Chondrocyte (in vitro differentiated cells): ENCODE results near the gene TNFRSF1B. TPM values are rescaled to one million over a fixed set of nuclear protein-coding genes. Genes with fewer than 3 reads are reported as not detected.

Source experiments
- DNase-seq: peaks from one replicate; pipeline ENCODE4 v3.0.0; 2021; ENCODE audit warnings: mixed read lengths, low spot score
- H3K27ac Mint-ChIP-seq: one replicate; pipeline ENCODE4 v1.8.0; 2021; ENCODE audit warnings: mild to moderate bottlenecking, moderate library complexity, mixed read lengths; ENCODE audit not compliant: unreplicated experiment
- H3K27me3 Mint-ChIP-seq: 2 replicates; pipeline ENCODE4 v1.8.0; 2021; ENCODE audit warnings: low read depth, mixed read lengths
- H3K36me3 Mint-ChIP-seq: 2 replicates; pipeline ENCODE4 v1.8.0; 2021; ENCODE audit warnings: low read depth, mixed read lengths
- H3K4me1 Mint-ChIP-seq: 2 replicates; pipeline ENCODE4 v1.8.0; 2021; ENCODE audit warnings: low read depth, mild to moderate bottlenecking, mixed read lengths
- H3K4me3 Mint-ChIP-seq: one replicate; pipeline ENCODE4 v1.8.0; 2021; ENCODE audit warnings: mild to moderate bottlenecking, moderate library complexity, mixed read lengths; ENCODE audit not compliant: unreplicated experiment
- H3K9me3 Mint-ChIP-seq: 2 replicates; pipeline ENCODE4 v1.8.0; 2021; ENCODE audit warnings: low read depth, mixed read lengths
- total RNA-seq: library from RNA; stranded (reverse); gene quantifications from 3 replicates; pipeline ENCODE4 v1.2.1, GENCODE V29; 2021
- TF ChIP-seq, protein P1 (sequence below): fragments of 200-600 bp; sonication (generic); IDR thresholded peaks from 2 replicates; pipeline ENCODE4 v1.5.0; 2021; ENCODE audit warnings: antibody characterized with exemption, mild to moderate bottlenecking, moderate library complexity

TNFRSF1B gene
- total RNA-seq, 1 donor from 2014 or later, result 0.22 TPM

DNA sequence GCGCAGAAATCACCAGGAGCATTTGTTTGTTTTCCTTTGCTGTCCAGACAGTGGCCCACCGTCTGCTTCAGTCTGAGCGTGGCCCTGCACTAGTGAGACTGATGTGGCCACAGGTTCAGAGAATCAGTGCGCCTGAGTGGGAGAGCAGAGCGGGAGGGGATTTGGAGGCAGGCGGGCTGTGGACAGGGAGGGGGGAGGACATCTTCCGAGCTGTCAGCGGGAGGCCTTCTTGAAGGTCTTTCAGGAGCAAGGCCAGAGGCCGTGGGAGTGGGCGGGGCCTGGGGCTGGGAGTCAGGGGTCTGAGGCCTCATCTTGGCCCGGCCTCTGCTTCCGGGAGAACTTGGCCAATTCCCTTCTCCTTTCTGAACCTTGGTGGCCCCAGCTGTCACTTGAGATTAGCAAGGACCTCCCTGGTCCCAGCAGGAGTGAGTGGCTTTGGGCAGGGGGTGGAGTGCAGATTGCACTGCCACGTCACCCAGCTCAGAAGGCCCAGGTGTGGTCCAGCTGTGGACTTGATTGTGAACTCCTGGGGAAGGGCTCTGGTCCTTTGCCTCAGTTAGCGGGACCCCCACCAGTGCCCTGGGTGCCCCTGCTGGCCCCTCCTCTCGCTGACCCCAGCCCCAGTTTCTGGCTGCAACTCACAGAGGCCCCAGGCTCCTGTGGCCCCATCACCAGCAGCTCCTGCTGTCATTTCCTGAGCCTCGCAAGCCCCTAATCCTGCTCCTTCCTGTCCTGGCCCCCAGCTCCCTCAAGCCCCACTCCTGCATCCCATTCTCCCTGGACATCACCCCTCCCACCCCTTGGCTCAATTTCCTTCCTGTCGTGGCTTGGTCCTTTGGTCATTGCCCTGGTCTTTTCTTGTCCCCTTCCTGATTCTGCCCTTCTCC is 8.4 kb downstream of the TNFRSF1B start:
- TF ChIP-seq, protein P1, sequence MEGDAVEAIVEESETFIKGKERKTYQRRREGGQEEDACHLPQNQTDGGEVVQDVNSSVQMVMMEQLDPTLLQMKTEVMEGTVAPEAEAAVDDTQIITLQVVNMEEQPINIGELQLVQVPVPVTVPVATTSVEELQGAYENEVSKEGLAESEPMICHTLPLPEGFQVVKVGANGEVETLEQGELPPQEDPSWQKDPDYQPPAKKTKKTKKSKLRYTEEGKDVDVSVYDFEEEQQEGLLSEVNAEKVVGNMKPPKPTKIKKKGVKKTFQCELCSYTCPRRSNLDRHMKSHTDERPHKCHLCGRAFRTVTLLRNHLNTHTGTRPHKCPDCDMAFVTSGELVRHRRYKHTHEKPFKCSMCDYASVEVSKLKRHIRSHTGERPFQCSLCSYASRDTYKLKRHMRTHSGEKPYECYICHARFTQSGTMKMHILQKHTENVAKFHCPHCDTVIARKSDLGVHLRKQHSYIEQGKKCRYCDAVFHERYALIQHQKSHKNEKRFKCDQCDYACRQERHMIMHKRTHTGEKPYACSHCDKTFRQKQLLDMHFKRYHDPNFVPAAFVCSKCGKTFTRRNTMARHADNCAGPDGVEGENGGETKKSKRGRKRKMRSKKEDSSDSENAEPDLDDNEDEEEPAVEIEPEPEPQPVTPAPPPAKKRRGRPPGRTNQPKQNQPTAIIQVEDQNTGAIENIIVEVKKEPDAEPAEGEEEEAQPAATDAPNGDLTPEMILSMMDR, result no peak
- DNase-seq, result no peak
- Mint-ChIP-seq H3K4me3 (no peak overlapping the region), H3K27ac (no peak overlapping the region), H3K9me3 (no peaks in the 10 kb centered on the region), H3K36me3 (peaks cover 2% of the 10 kb centered on the region), H3K4me1 (peaks cover 15% of the 10 kb centered on the region), H3K27me3 (peaks cover 1% of the 10 kb centered on the region)

DNA sequence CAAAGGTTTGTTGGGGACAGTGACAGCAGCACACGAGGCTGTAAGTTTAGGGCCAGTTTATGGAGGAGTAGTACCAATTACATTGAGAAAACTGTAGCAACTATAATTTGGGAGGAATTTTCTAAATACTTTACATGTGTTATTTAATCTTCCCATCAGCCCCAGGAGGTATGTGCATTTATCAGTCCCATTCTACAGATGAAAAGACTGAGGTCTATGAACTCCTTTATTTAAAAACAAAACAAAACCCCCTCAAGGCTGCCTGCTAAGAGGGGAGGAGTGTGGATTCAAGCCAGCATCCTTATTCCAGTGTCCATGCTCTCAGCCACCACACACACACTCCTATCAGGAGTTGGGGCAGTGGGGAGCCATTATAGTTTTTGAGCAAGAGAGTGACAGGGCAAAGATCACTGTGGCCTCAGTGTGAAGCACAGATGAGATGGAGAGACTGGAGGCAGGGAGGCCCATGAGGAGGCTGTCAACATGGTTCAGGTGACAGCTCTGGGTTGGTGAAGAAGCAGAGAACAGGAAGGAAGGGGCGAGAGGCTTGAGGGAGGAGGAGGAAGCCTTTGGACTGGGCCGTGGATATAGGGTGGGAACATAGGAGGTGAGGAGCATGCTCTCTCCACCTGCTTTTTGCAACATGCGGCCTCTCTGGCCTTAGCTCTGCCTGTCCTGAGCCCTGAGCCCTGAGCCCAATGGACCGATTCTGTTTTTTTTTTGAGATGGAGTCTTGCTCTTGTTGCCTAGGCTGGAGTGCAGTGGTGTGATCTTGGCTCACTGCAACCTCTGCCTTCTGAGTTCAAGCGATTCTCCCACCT is 9.7 kb downstream of the TNFRSF1B start:
- H3K9me3 Mint-ChIP-seq, result no peaks in the 10 kb centered on the region
- H3K4me3 Mint-ChIP-seq, result no peak overlapping the region
- DNase-seq, result no peak
- no peak overlapping the region for H3K27ac Mint-ChIP-seq
- no peaks in the 10 kb centered on the region for H3K36me3 Mint-ChIP-seq
- H3K4me1 Mint-ChIP-seq, result peaks cover 15% of the 10 kb centered on the region
- TF ChIP-seq, protein P1, result no peak
- H3K27me3 Mint-ChIP-seq, result peaks cover 1% of the 10 kb centered on the region

DNA sequence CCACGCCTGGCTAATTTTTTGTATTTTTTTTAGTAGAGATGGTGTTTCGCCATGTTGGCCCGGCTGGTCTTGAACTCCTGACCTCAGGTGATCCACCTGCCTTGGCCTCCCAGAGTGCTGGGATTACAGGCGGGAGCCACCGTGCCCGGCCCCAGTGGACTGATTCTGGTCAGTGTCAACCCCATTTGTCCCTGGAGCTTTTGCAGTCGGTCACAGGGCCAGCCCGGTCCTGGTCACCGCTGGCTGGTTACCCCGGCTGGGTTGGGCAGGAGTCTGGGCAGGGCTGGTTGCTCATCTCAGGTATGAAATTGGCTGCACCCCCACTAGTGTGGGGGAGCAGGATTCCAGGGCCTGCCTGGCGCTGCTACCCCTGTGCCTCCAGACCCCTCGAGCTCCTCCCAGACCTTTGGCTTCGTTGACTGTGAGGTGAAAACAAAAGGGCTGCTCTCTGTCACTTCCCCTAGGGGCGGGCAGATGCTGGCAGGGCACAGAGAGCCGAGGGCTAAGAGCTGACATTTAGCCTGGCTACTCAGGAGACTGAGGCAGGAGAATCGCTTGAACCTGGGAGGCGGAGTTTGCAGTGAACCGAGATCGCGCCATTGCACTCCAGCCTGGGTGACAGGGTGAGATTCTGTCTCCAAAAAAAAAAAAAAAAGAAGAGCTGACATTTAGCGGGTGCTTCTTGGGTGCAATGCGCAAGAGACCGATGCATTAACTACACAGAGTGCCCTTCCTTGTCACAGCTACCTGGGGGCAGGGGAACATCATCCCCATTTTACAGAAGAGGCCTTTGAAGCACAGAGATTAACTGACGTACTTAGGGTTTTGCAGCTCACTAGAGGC is 10.6 kb downstream of the TNFRSF1B start:
- no peak for DNase-seq
- H3K4me3 Mint-ChIP-seq, result no peak overlapping the region
- H3K9me3 Mint-ChIP-seq, result no peaks in the 10 kb centered on the region
- TF ChIP-seq, protein P1, result no peak
- H3K4me1 Mint-ChIP-seq, result peaks cover 15% of the 10 kb centered on the region
- peaks cover 1% of the 10 kb centered on the region for H3K27me3 Mint-ChIP-seq
- no peaks in the 10 kb centered on the region for H3K36me3 Mint-ChIP-seq
- H3K27ac Mint-ChIP-seq, result no peak overlapping the region

DNA sequence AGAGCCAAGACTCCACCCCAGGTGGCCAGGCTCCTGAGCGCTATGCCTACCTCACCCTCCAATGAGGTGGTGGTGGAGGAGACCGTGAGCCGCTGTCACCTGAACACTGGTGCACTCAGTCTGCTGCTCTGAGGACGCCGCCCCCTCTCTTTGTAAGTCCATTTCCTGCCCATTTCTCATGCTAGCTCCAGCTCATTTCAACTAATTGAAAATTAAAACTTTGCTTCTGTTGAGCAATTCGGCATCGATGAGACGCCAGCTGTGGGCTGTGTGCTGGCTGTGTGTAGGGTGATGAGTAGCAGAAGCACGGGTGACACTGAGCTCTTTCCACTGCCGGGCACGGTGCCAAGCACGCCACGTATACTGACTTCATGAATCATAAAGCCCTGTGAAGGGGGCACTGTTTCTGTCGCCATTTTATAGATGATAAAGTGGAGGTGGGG is 11.2 kb downstream of the TNFRSF1B start:
- peaks cover 15% of the 10 kb centered on the region for H3K4me1 Mint-ChIP-seq
- H3K9me3 Mint-ChIP-seq, result no peaks in the 10 kb centered on the region
- no peak for DNase-seq
- H3K36me3 Mint-ChIP-seq, result no peaks in the 10 kb centered on the region
- H3K27me3 Mint-ChIP-seq, result peaks cover 1% of the 10 kb centered on the region
- H3K4me3 Mint-ChIP-seq, result no peak overlapping the region
- peak overlapping the region; percentile 14 for H3K27ac Mint-ChIP-seq
- TF ChIP-seq, protein P1, result no peak
